H1 (cell line): ENCODE measurements around the gene COIL. TPM values are rescaled to one million over a fixed set of nuclear protein-coding genes. Genes with fewer than 3 reads are reported as not detected.
"Not testable (repeated sequence)": the region's sequence is repeated elsewhere in the genome, so short reads cannot be mapped to it uniquely, and the experiment has no call there.

Experiments
- CTCF ChIA-PET: fragments of 300-600 bp; sonication (Branson Sonifier 250); formaldehyde crosslinking; loops from one replicate; lab custom pipeline; 2021; ENCODE audit not compliant: partially characterized antibody; lab: Charles Lee
- POLR2A ChIA-PET: fragments of 300-600 bp; sonication (Branson Sonifier 250); formaldehyde crosslinking; loops from one replicate; lab custom pipeline; 2021; ENCODE audit warnings: inconsistent platforms; ENCODE audit not compliant: partially characterized antibody; lab: Charles Lee
- DNase-seq, 2 experiments: peaks; one replicate each; pipeline versions ENCODE4 v3.0.0 to v3.0.0-alpha.2; 2010 to 2022; ENCODE audit warnings: low spot score in 2 of 2, low read depth in 1 of 2, mixed read lengths in 1 of 2
- FAIRE-seq: peaks from 2 replicates; lab custom pipeline; 2011; peaks lifted over from hg19 to GRCh38; lab: Jason Lieb, UNC
- H2AFZ ChIP-seq: 2 replicates; pipeline ENCODE4 v1.8.1; 2012; ENCODE audit warnings: low read length, inconsistent platforms
- H2AK5ac ChIP-seq: 2 replicates; pipeline ENCODE4 v1.6.1; 2013; ENCODE audit warnings: low read depth, low read length
- H2BK120ac ChIP-seq: replicated peaks from 2 replicates; pipeline ENCODE3; 2013; ENCODE audit warnings: low read depth, low read length, inconsistent platforms
- H2BK12ac ChIP-seq: 2 replicates; pipeline ENCODE4 v1.6.1; 2013; ENCODE audit warnings: low read depth, low read length
- H2BK15ac ChIP-seq: 2 replicates; pipeline ENCODE4 v1.6.1; 2013; ENCODE audit warnings: low read length
- H2BK20ac ChIP-seq: 2 replicates; pipeline ENCODE4 v1.6.1; 2013; ENCODE audit warnings: low read length
- H2BK5ac ChIP-seq: 2 replicates; pipeline ENCODE4 v1.6.1; 2013; ENCODE audit warnings: low read depth, low read length
- H3K14ac ChIP-seq: 2 replicates; pipeline ENCODE4 v1.6.1; 2013; ENCODE audit warnings: inconsistent platforms; ENCODE audit not compliant: insufficient read length
- H3K18ac ChIP-seq: 2 replicates; pipeline ENCODE4 v1.6.1; 2013; ENCODE audit warnings: low read length; ENCODE audit errors: extremely low read depth
- H3K23ac ChIP-seq: 2 replicates; pipeline ENCODE4 v1.6.1; 2013; ENCODE audit warnings: inconsistent platforms; ENCODE audit not compliant: insufficient read length
- H3K23me2 ChIP-seq: 2 replicates; pipeline ENCODE4 v1.6.1; 2013; ENCODE audit warnings: low read depth, low read length
- H3K27ac ChIP-seq: 2 replicates; pipeline ENCODE4 v1.6.1; 2011; ENCODE audit warnings: low read depth, low read length, inconsistent platforms
- H3K27me3 ChIP-seq, 4 experiments: replicated peaks in 1 of 4; 1 replicate in 1 of 4; 2 replicates in 3 of 4; pipeline versions ENCODE4 v1.6.1 to v1.8.1; 2011 to 2013; ENCODE audit warnings: low read length in 3 of 4, mild to moderate bottlenecking in 3 of 4, inconsistent platforms in 2 of 4, mixed read lengths in 2 of 4, moderate library complexity in 1 of 4; ENCODE audit not compliant: control insufficient read depth in 3 of 4, insufficient read depth in 3 of 4; ENCODE audit errors: extremely low read depth in 1 of 4
- H3K36me3 ChIP-seq, 4 experiments: 2 replicates each; pipeline versions ENCODE4 v1.6.1 to v1.8.1; 2011 to 2013; ENCODE audit warnings: mild to moderate bottlenecking in 4 of 4, low read length in 3 of 4, moderate library complexity in 2 of 4, control low read depth in 1 of 4, inconsistent platforms in 1 of 4; ENCODE audit not compliant: insufficient read depth in 4 of 4, control insufficient read depth in 2 of 4
- H3K4ac ChIP-seq: replicated peaks from 2 replicates; pipeline ENCODE3; 2013; ENCODE audit warnings: low read length, low read depth, mixed read lengths, inconsistent platforms; ENCODE audit not compliant: insufficient read length
- H3K4me1 ChIP-seq, 4 experiments: replicated peaks in 1 of 4; 1 replicate in 1 of 4; 2 replicates in 3 of 4; pipeline versions ENCODE4 v1.6.1 to v1.8.1; 2011 to 2013; ENCODE audit warnings: low read length in 3 of 4, inconsistent platforms in 2 of 4, mixed read lengths in 1 of 4; ENCODE audit not compliant: insufficient read depth in 4 of 4, control insufficient read depth in 3 of 4
- H3K4me2 ChIP-seq, 2 experiments: 2 replicates each; pipeline versions ENCODE4 v1.6.1 to v1.8.1; 2011 to 2013; ENCODE audit warnings: low read depth in 2 of 2, low read length in 2 of 2, control low read depth in 1 of 2, inconsistent platforms in 1 of 2, mild to moderate bottlenecking in 1 of 2; ENCODE audit not compliant: insufficient read depth in 1 of 2
- H3K4me3 ChIP-seq, 4 experiments: fragments of 200-600, 300-600 bp in 1 of 4; sonication (generic), shearing (Covaris generic), sonication (Bioruptor Twin) in 1 of 4; 2 replicates each; pipeline versions ENCODE4 v1.5.1 to v1.8.1; 2011 to 2016; ENCODE audit warnings: low read length in 4 of 4, low read depth in 3 of 4, control low read depth in 2 of 4, inconsistent platforms in 2 of 4, mild to moderate bottlenecking in 2 of 4, mixed read lengths in 1 of 4, moderate library complexity in 1 of 4; ENCODE audit not compliant: insufficient read depth in 2 of 4; ENCODE audit errors: extremely low read depth in 1 of 4
- H3K56ac ChIP-seq: replicated peaks from 2 replicates; pipeline ENCODE3; 2013; ENCODE audit warnings: low read depth, mild to moderate bottlenecking, mixed read lengths, low read length, inconsistent platforms; ENCODE audit not compliant: insufficient read length
- H3K79me1 ChIP-seq: 2 replicates; pipeline ENCODE4 v1.6.1; 2013; ENCODE audit warnings: low read depth, low read length, control low read depth
- H3K79me2 ChIP-seq, 2 experiments: 2 replicates each; pipeline versions ENCODE4 v1.6.1 to v1.8.1; 2012 to 2013; ENCODE audit warnings: low read length in 2 of 2, mild to moderate bottlenecking in 2 of 2, inconsistent platforms in 1 of 2; ENCODE audit not compliant: insufficient read depth in 2 of 2, control insufficient read depth in 1 of 2
- H3K9ac ChIP-seq, 4 experiments: replicated peaks in 1 of 4; 1 replicate in 1 of 4; 2 replicates in 3 of 4; pipeline versions ENCODE4 v1.6.1 to v1.8.1; 2011 to 2013; ENCODE audit warnings: low read depth in 3 of 4, low read length in 3 of 4, control low read depth in 2 of 4, mild to moderate bottlenecking in 2 of 4, moderate library complexity in 2 of 4, inconsistent platforms in 1 of 4; ENCODE audit errors: extremely low read depth in 1 of 4
- H3K9me3 ChIP-seq, 2 experiments: 2 replicates each; pipeline versions ENCODE4 v1.6.1 to v1.8.1; 2012 to 2013; ENCODE audit warnings: mild to moderate bottlenecking in 2 of 2, moderate library complexity in 2 of 2, control low read depth in 1 of 2, inconsistent platforms in 1 of 2, low read depth in 1 of 2, low read length in 1 of 2, mixed read lengths in 1 of 2; ENCODE audit not compliant: insufficient read depth in 2 of 2
- H4K20me1 ChIP-seq, 2 experiments: replicated peaks in 1 of 2; 2 replicates each; pipeline versions ENCODE3 to v1.8.1; 2011 to 2013; ENCODE audit warnings: inconsistent platforms in 2 of 2, low read length in 2 of 2, mild to moderate bottlenecking in 1 of 2; ENCODE audit not compliant: insufficient read depth in 2 of 2, control insufficient read depth in 1 of 2
- H4K5ac ChIP-seq: 2 replicates; pipeline ENCODE4 v1.6.1; 2013; ENCODE audit warnings: low read length, low read depth, mixed read lengths, inconsistent platforms; ENCODE audit not compliant: insufficient read length
- H4K8ac ChIP-seq: 2 replicates; pipeline ENCODE4 v1.8.0; 2013; ENCODE audit warnings: mild to moderate bottlenecking, moderate library complexity, low read length, inconsistent platforms; ENCODE audit not compliant: insufficient read depth; ENCODE audit errors: extremely low read depth
- H4K91ac ChIP-seq: replicated peaks from 2 replicates; pipeline ENCODE3; 2013; ENCODE audit warnings: low read length, mixed read lengths, inconsistent platforms; ENCODE audit not compliant: insufficient read length
- WGBS, 2 experiments: shearing (Covaris generic) in 1 of 2; methylation state at CpG; one replicate each; pipeline versions ENCODE4 v1.1.6 to v1.1.7; 2013 to 2015; ENCODE audit warnings: low lambda C conversion rate in 2 of 2, mixed read lengths in 2 of 2, inconsistent platforms in 1 of 2, low coverage in 1 of 2, missing lambda C conversion rate in 1 of 2; ENCODE audit not compliant: insufficient replicate concordance in 2 of 2, insufficient coverage in 1 of 2, insufficient read length in 1 of 2; ENCODE audit errors: extremely low coverage in 1 of 2, missing lambda C conversion rate in 1 of 2; 5-methylcytosine and 5-hydroxymethylcytosine counted together
- polyA plus RNA-seq, 7 experiments: library from polyadenylated mRNA; depleted of rRNA in 3 of 7; stranded (reverse) in 5 of 7; unstranded in 2 of 7; fragments of >200 nt in 5 of 7; fragments of 200-250 nt in 2 of 7; gene quantifications; 1 replicate in 5 of 7; 2 replicates in 1 of 7; 4 replicates in 1 of 7; pipeline versions ENCODE4 v1.2.1 to v1.2.3, GENCODE V29; 2011 to 2013; ENCODE audit warnings: missing spikeins in 2 of 7, mixed read lengths in 2 of 7
- total RNA-seq: library from RNA; stranded (reverse); fragmentation: NEBNext Ultra II Directional; extraction: Animal tissue kit (Norgen Biotek cat#: 25700); gene quantifications from 2 replicates; pipeline ENCODE4 v1.2.1, GENCODE V29; 2021

Gene COIL
- total and polyA plus RNA-seq, 2 of the 8 experiments (the other 6 are each of a cell fraction or from before 2014, with no cell fraction given): 5.2 to 23.6 TPM

GRCh38 chr17:56965681-56966080 lies 4.8 kb upstream of the COIL start:
- not testable (repeated sequence) for H3K4me2 ChIP-seq
- POLR2A ChIA-PET: interaction anchor here (1.0 kb wide), 1 partner anchor 12 kb away, joined by 3 read pairs; the partner anchor contains the start of gene SCPEP1
- WGBS, 2 experiments: 90% methylated on average over 6 of the region's 6 CpGs; no CpG with 5 or more reads in 1 of the 2 experiments

GRCh38 chr17:56965241-56965640 lies 4.4 kb upstream of the COIL start:
- CTCF ChIA-PET: interaction anchor here (0.6 to 1.9 kb wide), 2 partner anchors 13 to 383 kb away, joined by 3 to 4 read pairs; no protein-coding TSS in a partner anchor
- H3K18ac ChIP-seq, DNase-seq: not testable (repeated sequence)

More at GRCh38 chr17:56965681-56966080, 4.8 kb upstream of the COIL start:
- not testable (repeated sequence) for H2BK15ac ChIP-seq, H2AFZ ChIP-seq, H2BK12ac ChIP-seq, H3K23ac ChIP-seq, H3K4ac ChIP-seq, H3K9ac ChIP-seq, H4K20me1 ChIP-seq, H3K14ac ChIP-seq, H3K79me2 ChIP-seq, H2BK5ac ChIP-seq, H3K56ac ChIP-seq, H3K27ac ChIP-seq, DNase-seq, H3K27me3 ChIP-seq, H2AK5ac ChIP-seq, H3K79me1 ChIP-seq, H2BK20ac ChIP-seq, H4K5ac ChIP-seq, H4K91ac ChIP-seq, H3K4me3 ChIP-seq, H2BK120ac ChIP-seq, H3K36me3 ChIP-seq, H3K9me3 ChIP-seq, H4K8ac ChIP-seq, H3K4me1 ChIP-seq, H3K18ac ChIP-seq, FAIRE-seq, H3K23me2 ChIP-seq
- CTCF ChIA-PET: interaction anchor here (0.6 to 1.9 kb wide), 3 partner anchors 12 to 383 kb away, joined by 3 to 4 read pairs (median 3); partner anchors contain the start of gene SCPEP1

More at GRCh38 chr17:56965241-56965640, 4.4 kb upstream of the COIL start:
- H3K9ac ChIP-seq, H2BK20ac ChIP-seq, H3K23me2 ChIP-seq, H3K14ac ChIP-seq, H3K79me2 ChIP-seq, H3K9me3 ChIP-seq, H2AK5ac ChIP-seq, FAIRE-seq, H4K20me1 ChIP-seq, H2BK5ac ChIP-seq, H3K4me1 ChIP-seq, H3K79me1 ChIP-seq, H2BK15ac ChIP-seq, H3K56ac ChIP-seq, H3K23ac ChIP-seq, H3K27me3 ChIP-seq, H2BK120ac ChIP-seq, H4K8ac ChIP-seq, H4K5ac ChIP-seq, H3K36me3 ChIP-seq, H4K91ac ChIP-seq, H3K4me2 ChIP-seq, H3K4ac ChIP-seq, H2BK12ac ChIP-seq, H3K4me3 ChIP-seq, H3K27ac ChIP-seq, H2AFZ ChIP-seq: not testable (repeated sequence)
- POLR2A ChIA-PET: interaction anchor here (0.6 kb wide), 1 partner anchor 1476 kb away, joined by 3 read pairs; no protein-coding TSS in a partner anchor
- WGBS, 2 experiments: 88% methylated on average over 9 of the region's 9 CpGs; no CpG with 5 or more reads in 1 of the 2 experiments
